Psoas muscle (tissue), 8 donors: ENCODE measurements around the gene IQCE. TPM values are rescaled to one million over a fixed set of nuclear protein-coding genes. Genes with fewer than 3 reads are reported as not detected.

Experiments
- ATAC-seq, 4 donors: fragments of 200-7000 bp; cut with Tn5 transposase; one replicate each; pipeline ENCODE4 v1.9.1; 2020; ENCODE audit warnings: moderate library complexity in 3 of 4, mild to moderate bottlenecking in 2 of 4
- DNase-seq, 2 donors: peaks; one replicate each; pipeline ENCODE4 v3.0.0-alpha.2; 2020
- H3K27ac ChIP-seq: fragments of 200-600 bp; one replicate; pipeline ENCODE4 v1.8.0; 2022
- H3K27me3 ChIP-seq, 3 donors: fragments of 200-600 bp in 1 of 3; one replicate each; pipeline versions ENCODE4 v1.6.1 to v1.8.0; 2013 to 2022; ENCODE audit warnings: low read length in 2 of 3, mild to moderate bottlenecking in 2 of 3, moderate library complexity in 1 of 3; ENCODE audit not compliant: insufficient read depth in 3 of 3
- H3K36me3 ChIP-seq, 2 donors: fragments of 200-600 bp in 1 of 2; one replicate each; pipeline versions ENCODE4 v1.6.1 to v1.8.0; 2013 to 2022; ENCODE audit warnings: low read depth in 1 of 2, mild to moderate bottlenecking in 1 of 2, moderate library complexity in 1 of 2; ENCODE audit not compliant: insufficient read depth in 1 of 2
- H3K4me1 ChIP-seq: fragments of 200-600 bp; one replicate; pipeline ENCODE4 v1.8.0; 2022
- H3K4me3 ChIP-seq: fragments of 200-600 bp; one replicate; pipeline ENCODE4 v1.8.0; 2022; ENCODE audit warnings: mild to moderate bottlenecking
- H3K9me3 ChIP-seq: fragments of 200-600 bp; one replicate; pipeline ENCODE4 v1.8.0; 2022
- CTCF ChIP-seq: fragments of 200-600 bp; IDR thresholded peaks from one replicate; pipeline ENCODE4 v1.8.0; 2022; ENCODE audit warnings: antibody characterized with exemption
- WGBS, 3 donors: extraction: QIAGEN DNeasy Blood & Tissue Kit; methylation state at CpG; one replicate each; pipeline versions ENCODE4 v1.1.6 to v1.1.7; 2013; 5-methylcytosine and 5-hydroxymethylcytosine counted together
- intact Hi-C, 2 donors: fragments of 100-400 bp; cut with DNase I; formaldehyde crosslinking; loops; one replicate each; pipeline versions ENCODE4 v1.11.0 to v1.14.2; 2022
- polyA plus RNA-seq, 3 donors: library from polyadenylated mRNA; stranded (reverse); fragments of 200-250 nt; gene quantifications; one replicate each; pipeline ENCODE4 v1.2.3, GENCODE V29; 2013
- total RNA-seq, 4 donors: library from RNA; stranded (reverse); fragmentation: NEBNext Ultra II Directional in 2 of 4; extraction: Animal tissue kit (Norgen Biotek cat#: 25700) in 2 of 4; gene quantifications; one replicate each; pipeline versions ENCODE4 v1.2.1 to v1.2.4, GENCODE V29; 2021 to 2023
- donor health status: healthy with polysubstance abuse.
- donor health status: DM: no; HTN: no; CAD: no; lungs with moderate emphysema.
- donor health status: Bipolar disorder and iron deficiency.
- donor health status: healthy.
- donor health status: DM: yes; HTN: yes; CAD: no.
- donor health status: DM: no; HTN: no; CAD: no.
- donor health status: DM: no; HTN: no; CAD: no.
- donor health status: DM: yes; HTN: yes; CAD: no.

Gene IQCE
- total and polyA plus RNA-seq, 7 donors: 2.4 to 9.6 (median 6.6) TPM

GRCh38 chr7:2649991-2650390, 91.2 kb downstream of the IQCE start:
- Histone ChIP-seq H3K9me3 (no peaks in the 10 kb centered on the region), H3K27ac (no peak overlapping the region), H3K4me1 (no peaks in the 10 kb centered on the region), H3K27me3 (no peaks in the 10 kb centered on the region), H3K4me3 (no peak overlapping the region), H3K36me3 (peaks cover 0 to 13% of the 10 kb centered on the region in 2 donors)
- WGBS, 3 donors: 94 to 97% (median 96%) methylated on average over 11 of the region's 11 CpGs
- intact Hi-C loops: no loop called here
- ATAC-seq (no peak), DNase-seq (no peak)
- TF ChIP-seq CTCF: no peak

GRCh38 chr7:2650451-2650850, 91.7 kb downstream of the IQCE start:
- no peak overlapping the region for H3K27ac ChIP-seq
- no peak for ATAC-seq
- 72 to 93% (median 91%) methylated on average over 8 of the region's 8 CpGs for WGBS, 3 donors
- no peaks in the 10 kb centered on the region for H3K4me1 ChIP-seq
- H3K9me3 ChIP-seq: no peaks in the 10 kb centered on the region
- no peak overlapping the region for H3K4me3 ChIP-seq
- H3K27me3 ChIP-seq: no peaks in the 10 kb centered on the region
- no peak for TF ChIP-seq CTCF
- DNase-seq: no peak
- intact Hi-C loops: no loop called here
- peaks cover 0 to 13% of the 10 kb centered on the region in 2 donors for H3K36me3 ChIP-seq

GRCh38 chr7:2651336-2651735, 92.6 kb downstream of the IQCE start:
- 74 to 88% (median 75%) methylated on average over 15 of the region's 15 CpGs for WGBS, 3 donors
- no peak for TF ChIP-seq CTCF
- ATAC-seq (no peak), DNase-seq (peak in 1 of 2 donors; percentile 48)
- Histone ChIP-seq H3K9me3 (no peaks in the 10 kb centered on the region), H3K27me3 (no peaks in the 10 kb centered on the region), H3K27ac (no peak overlapping the region), H3K4me1 (no peaks in the 10 kb centered on the region), H3K4me3 (no peak overlapping the region), H3K36me3 (peaks cover 0 to 13% of the 10 kb centered on the region in 2 donors)
- intact Hi-C loops: no loop called here

GRCh38 chr7:2651847-2652735, 93.3 kb downstream of the IQCE start:
- intact Hi-C loops: no loop called here
- DNase-seq (no peak), ATAC-seq (no peak)
- Histone ChIP-seq H3K36me3 (peaks cover 0 to 16% of the 10 kb centered on the region in 2 donors), H3K27me3 (no peaks in the 10 kb centered on the region), H3K4me3 (no peak overlapping the region), H3K4me1 (no peaks in the 10 kb centered on the region), H3K27ac (no peak overlapping the region), H3K9me3 (no peaks in the 10 kb centered on the region)
- TF ChIP-seq CTCF: no peak
- WGBS, 3 donors: 90 to 93% (median 93%) methylated on average over 28 of the region's 28 CpGs

- Histone ChIP-seq H3K4me3 (no peak overlapping the region), H3K9me3 (no peaks in the 10 kb centered on the region), H3K27ac (no peak overlapping the region), H3K36me3 (peaks cover 0 to 16% of the 10 kb centered on the region in 2 donors), H3K27me3 (no peaks in the 10 kb centered on the region), H3K4me1 (no peaks in the 10 kb centered on the region)
- ATAC-seq (no peak), DNase-seq (no peak)
- intact Hi-C loops: no loop called here
- WGBS, 3 donors: 91 to 95% (median 94%) methylated on average over 10 to 12 of the region's 12 CpGs
- no peak for TF ChIP-seq CTCF
These were observed 93.9 kb downstream of the IQCE start for GRCh38 chr7:2652736-2653060.
